HEK293 (cell line): ENCODE data around the gene RNF11.

Experiments used
- CTCF ChIA-PET: fragments of 350-600 bp; formaldehyde crosslinking; extraction: SDS; loops from one replicate; lab custom pipeline; 2021; ENCODE audit warnings: antibody characterized with exemption; lab: Yijun Ruan, JAX
- POLR2A ChIA-PET: fragments of 300-600 bp; formaldehyde crosslinking; extraction: SDS; loops from one replicate; lab custom pipeline; 2020; ENCODE audit warnings: antibody characterized with exemption, inconsistent platforms; lab: Yijun Ruan, JAX
- H3K27ac ChIP-seq: fragments of 200-500 bp; sonication (Bioruptor generic); 2 replicates; pipeline ENCODE4 v1.5.1; 2014; ENCODE audit warnings: low read depth, low read length, control low read depth, inconsistent platforms; ENCODE audit errors: extremely low read depth
- H3K36me3 ChIP-seq, 2 experiments: fragments of 200-500 bp in 1 of 2; sonication (Bioruptor generic) in 1 of 2; 1 replicate in 1 of 2; 2 replicates in 1 of 2; pipeline ENCODE4 v1.5.1; 2014 to 2017; ENCODE audit warnings: inconsistent platforms in 2 of 2, low read length in 2 of 2; ENCODE audit not compliant: control insufficient read depth in 2 of 2, insufficient read depth in 1 of 2
- H3K4me1 ChIP-seq: fragments of 200-500 bp; sonication (Bioruptor generic); 2 replicates; pipeline ENCODE4 v1.5.1; 2014; ENCODE audit warnings: mild to moderate bottlenecking, low read length, inconsistent platforms; ENCODE audit not compliant: control insufficient read depth, insufficient read depth
- H3K4me3 ChIP-seq: 2 replicates; pipeline ENCODE4 v1.5.1; 2011; ENCODE audit warnings: low read depth, mild to moderate bottlenecking, control low read depth, low read length, moderate library complexity
- H3K9me3 ChIP-seq: fragments of 200-500 bp; sonication (Bioruptor generic); 2 replicates; pipeline ENCODE4 v1.5.1; 2014; ENCODE audit warnings: low read depth, low read length, inconsistent platforms; ENCODE audit not compliant: control insufficient read depth, insufficient read depth
- KLF1 ChIP-seq: fragments of 450-650 bp; formaldehyde crosslinking; IDR thresholded peaks from 2 replicates; pipeline ENCODE4 v1.5.1; 2016; ENCODE audit warnings: missing biosample characterization, missing genetic modification characterization
- PRDM1 ChIP-seq: fragments of 450-650 bp; formaldehyde crosslinking; IDR thresholded peaks from 2 replicates; pipeline ENCODE4; 2016; ENCODE audit warnings: missing biosample characterization, missing genetic modification characterization
- RBAK ChIP-seq: fragments of 450-650 bp; formaldehyde crosslinking; IDR thresholded peaks from 2 replicates; pipeline ENCODE4 v1.5.1; 2016; ENCODE audit warnings: missing biosample characterization, missing genetic modification characterization
- YY1 ChIP-seq: fragments of 450-650 bp; formaldehyde crosslinking; IDR thresholded peaks from 2 replicates; pipeline ENCODE4 v1.5.1; 2018; ENCODE audit warnings: missing biosample characterization, missing genetic modification characterization
- ZBTB7A ChIP-seq: fragments of 450-650 bp; formaldehyde crosslinking; IDR thresholded peaks from 2 replicates; pipeline ENCODE4 v1.5.1; 2016; ENCODE audit warnings: low read depth, missing biosample characterization, missing genetic modification characterization
- ZNF121 ChIP-seq: fragments of 450-650 bp; formaldehyde crosslinking; IDR thresholded peaks from 2 replicates; pipeline ENCODE4 v1.5.1; 2016; ENCODE audit warnings: missing biosample characterization, missing genetic modification characterization
- ZNF140 ChIP-seq: fragments of 450-650 bp; formaldehyde crosslinking; IDR thresholded peaks from 2 replicates; pipeline ENCODE4 v1.5.1; 2016; ENCODE audit warnings: missing biosample characterization, missing genetic modification characterization
- ZNF155 ChIP-seq: fragments of 450-650 bp; formaldehyde crosslinking; IDR thresholded peaks from 2 replicates; pipeline ENCODE4 v1.5.1; 2016; ENCODE audit warnings: missing biosample characterization, missing genetic modification characterization
- ZNF19 ChIP-seq: fragments of 450-650 bp; formaldehyde crosslinking; IDR thresholded peaks from 2 replicates; pipeline ENCODE4; 2016; ENCODE audit warnings: missing biosample characterization, missing genetic modification characterization, low read depth
- ZNF350 ChIP-seq: fragments of 450-650 bp; formaldehyde crosslinking; IDR thresholded peaks from 2 replicates; pipeline ENCODE4 v1.5.0; 2017; ENCODE audit warnings: missing biosample characterization, mild to moderate bottlenecking, missing genetic modification characterization
- ZNF404 ChIP-seq: fragments of 450-650 bp; formaldehyde crosslinking; IDR thresholded peaks from 2 replicates; pipeline ENCODE4 v1.5.1; 2017; ENCODE audit warnings: missing biosample characterization, missing genetic modification characterization
- ZNF510 ChIP-seq: fragments of 450-650 bp; formaldehyde crosslinking; IDR thresholded peaks from 2 replicates; pipeline ENCODE4 v1.5.1; 2018; ENCODE audit warnings: mild to moderate bottlenecking, missing genetic modification characterization, missing biosample characterization; ENCODE audit not compliant: insufficient replicate concordance
- ZNF558 ChIP-seq: fragments of 450-650 bp; formaldehyde crosslinking; IDR thresholded peaks from 2 replicates; pipeline ENCODE4 v1.5.1; 2016; ENCODE audit warnings: missing biosample characterization, missing genetic modification characterization
- ZNF792 ChIP-seq: fragments of 450-650 bp; formaldehyde crosslinking; IDR thresholded peaks from 2 replicates; pipeline ENCODE4 v1.5.1; 2016; ENCODE audit warnings: missing biosample characterization, missing genetic modification characterization
- ZNF837 ChIP-seq: fragments of 450-650 bp; formaldehyde crosslinking; IDR thresholded peaks from 2 replicates; pipeline ENCODE4 v1.5.1; 2016; ENCODE audit warnings: missing biosample characterization, missing genetic modification characterization
- TF ChIP-seq, protein P1 (sequence below): fragments of 450-650 bp; formaldehyde crosslinking; IDR thresholded peaks from 2 replicates; pipeline ENCODE4 v1.5.1; 2016; ENCODE audit warnings: missing biosample characterization, missing genetic modification characterization
- TF ChIP-seq, protein P2 (sequence below): fragments of 450-650 bp; formaldehyde crosslinking; IDR thresholded peaks from 2 replicates; pipeline ENCODE4; 2016; ENCODE audit warnings: missing biosample characterization, missing genetic modification characterization
- TF ChIP-seq, protein P3 (sequence below): fragments of 450-650 bp; formaldehyde crosslinking; IDR thresholded peaks from 2 replicates; pipeline ENCODE4 v1.5.1; 2017; ENCODE audit warnings: missing biosample characterization, missing genetic modification characterization
- TF ChIP-seq, protein P4 (sequence below): fragments of 450-650 bp; formaldehyde crosslinking; IDR thresholded peaks from 2 replicates; pipeline ENCODE4 v1.5.1; 2016; ENCODE audit warnings: missing biosample characterization, missing genetic modification characterization
- TF ChIP-seq, protein P5 (sequence below): fragments of 450-650 bp; formaldehyde crosslinking; IDR thresholded peaks from 2 replicates; pipeline ENCODE4 v1.5.1; 2016; ENCODE audit warnings: missing biosample characterization, missing genetic modification characterization

Gene RNF11

DNA sequence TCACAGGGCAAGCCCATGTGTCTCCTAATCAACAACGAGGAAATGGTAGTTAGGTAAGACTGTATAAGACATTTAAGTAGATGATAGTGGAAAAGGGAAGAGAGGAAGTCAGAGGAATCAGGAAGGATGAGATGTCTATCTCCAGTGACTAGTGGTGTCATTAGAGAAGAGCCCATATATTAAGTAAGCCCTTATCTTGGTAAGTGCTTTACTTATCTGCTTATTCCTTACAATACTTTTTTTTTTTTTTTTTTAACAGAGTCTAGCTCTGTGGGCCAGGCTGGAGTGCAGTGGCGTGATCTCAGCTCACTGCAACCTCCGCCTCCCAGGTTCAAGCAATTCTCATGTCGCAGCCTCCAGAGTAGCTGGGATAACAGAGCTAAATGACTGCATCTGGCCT is 29.5 kb downstream of the RNF11 start:
- H3K27ac ChIP-seq: no peak overlapping the region
- no peaks in the 10 kb centered on the region for H3K9me3 ChIP-seq
- POLR2A ChIA-PET: interaction anchor here (0.8 kb wide), 1 partner anchor 24 kb away, joined by 7 read pairs; no protein-coding TSS in a partner anchor
- CTCF ChIA-PET: interaction anchor here (1.2 kb wide), 1 partner anchor 8 kb away, joined by 3 read pairs; no protein-coding TSS in a partner anchor
- H3K4me3 ChIP-seq: no peak overlapping the region
- peaks cover 14% of the 10 kb centered on the region for H3K4me1 ChIP-seq
- H3K36me3 ChIP-seq: peaks cover 3 to 9% of the 10 kb centered on the region in 2 experiments; a peak in 2 of 3 replicates
- no peak for TF ChIP-seq ZNF510 (tag by site-specific recombination)
- TF ChIP-seq, protein P1, sequence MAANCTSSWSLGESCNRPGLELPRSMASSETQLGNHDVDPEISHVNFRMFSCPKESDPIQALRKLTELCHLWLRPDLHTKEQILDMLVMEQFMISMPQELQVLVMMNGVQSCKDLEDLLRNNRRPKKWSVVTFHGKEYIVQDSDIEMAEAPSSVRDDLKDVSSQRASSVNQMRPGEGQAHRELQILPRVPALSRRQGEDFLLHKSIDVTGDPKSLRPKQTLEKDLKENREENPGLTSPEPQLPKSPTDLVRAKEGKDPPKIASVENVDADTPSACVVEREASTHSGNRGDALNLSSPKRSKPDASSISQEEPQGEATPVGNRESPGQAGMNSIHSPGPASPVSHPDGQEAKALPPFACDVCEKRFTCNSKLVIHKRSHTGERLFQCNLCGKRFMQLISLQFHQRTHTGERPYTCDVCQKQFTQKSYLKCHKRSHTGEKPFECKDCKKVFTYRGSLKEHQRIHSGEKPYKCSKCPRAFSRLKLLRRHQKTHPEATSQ (tag by site-specific recombination): no peak
- TF ChIP-seq YY1 (tag by site-specific recombination): no peak
- no peak for TF ChIP-seq ZNF404
- no peak for TF ChIP-seq ZNF837 (tag by site-specific recombination)
- 0 out of 2 replicates have a peak, but pooled peaks have one; percentile 14 for TF ChIP-seq ZNF121 (tag by site-specific recombination)
- no peak for TF ChIP-seq ZNF140 (tag by site-specific recombination)

DNA sequence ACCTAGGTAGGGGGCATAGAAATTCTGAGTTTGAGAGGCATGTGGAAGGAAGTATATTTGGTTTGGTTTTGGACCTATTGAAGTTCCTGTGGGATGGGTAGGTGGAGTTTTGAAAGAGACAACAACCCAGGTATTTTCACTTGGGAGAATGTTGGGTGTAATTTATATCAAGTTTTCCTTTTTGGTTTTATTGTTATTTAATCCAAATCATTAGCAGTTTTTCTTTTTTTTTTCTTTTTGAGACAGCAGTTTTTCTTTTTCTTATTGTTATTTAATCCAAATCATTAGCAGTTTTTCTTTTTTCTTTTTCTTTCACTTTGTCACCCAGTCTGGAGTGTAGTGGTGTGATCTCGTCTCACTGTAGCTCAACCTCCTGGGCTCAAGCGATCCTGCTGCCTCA is 30.1 kb downstream of the RNF11 start:
- H3K4me3 ChIP-seq: no peak overlapping the region
- POLR2A ChIA-PET: interaction anchor here (0.6 to 0.8 kb wide), 2 partner anchors 24 to 30 kb away, joined by 3 to 7 read pairs; partner anchors contain the start of gene RNF11
- peaks cover 10% of the 10 kb centered on the region for H3K4me1 ChIP-seq
- no peak overlapping the region for H3K27ac ChIP-seq
- TF ChIP-seq, protein P2, sequence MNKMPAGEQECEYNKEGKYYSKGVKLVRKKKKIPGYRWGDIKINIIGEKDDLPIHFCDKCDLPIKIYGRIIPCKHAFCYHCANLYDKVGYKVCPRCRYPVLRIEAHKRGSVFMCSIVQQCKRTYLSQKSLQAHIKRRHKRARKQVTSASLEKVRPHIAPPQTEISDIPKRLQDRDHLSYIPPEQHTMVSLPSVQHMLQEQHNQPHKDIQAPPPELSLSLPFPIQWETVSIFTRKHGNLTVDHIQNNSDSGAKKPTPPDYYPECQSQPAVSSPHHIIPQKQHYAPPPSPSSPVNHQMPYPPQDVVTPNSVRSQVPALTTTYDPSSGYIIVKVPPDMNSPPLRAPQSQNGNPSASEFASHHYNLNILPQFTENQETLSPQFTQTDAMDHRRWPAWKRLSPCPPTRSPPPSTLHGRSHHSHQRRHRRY (tag by site-specific recombination): no peak
- TF ChIP-seq ZNF121 (tag by site-specific recombination) (no peak), ZNF155 (no peak), ZNF792 (no peak), ZNF558 (tag by site-specific recombination) (no peak), ZNF350 (tag by site-specific recombination) (no peak), PRDM1 (peak; percentile 67), ZNF19 (tag by site-specific recombination) (no peak), ZBTB7A (tag by site-specific recombination) (no peak), KLF1 (tag by site-specific recombination) (no peak), RBAK (tag by site-specific recombination) (no peak)
- TF ChIP-seq, protein P3, sequence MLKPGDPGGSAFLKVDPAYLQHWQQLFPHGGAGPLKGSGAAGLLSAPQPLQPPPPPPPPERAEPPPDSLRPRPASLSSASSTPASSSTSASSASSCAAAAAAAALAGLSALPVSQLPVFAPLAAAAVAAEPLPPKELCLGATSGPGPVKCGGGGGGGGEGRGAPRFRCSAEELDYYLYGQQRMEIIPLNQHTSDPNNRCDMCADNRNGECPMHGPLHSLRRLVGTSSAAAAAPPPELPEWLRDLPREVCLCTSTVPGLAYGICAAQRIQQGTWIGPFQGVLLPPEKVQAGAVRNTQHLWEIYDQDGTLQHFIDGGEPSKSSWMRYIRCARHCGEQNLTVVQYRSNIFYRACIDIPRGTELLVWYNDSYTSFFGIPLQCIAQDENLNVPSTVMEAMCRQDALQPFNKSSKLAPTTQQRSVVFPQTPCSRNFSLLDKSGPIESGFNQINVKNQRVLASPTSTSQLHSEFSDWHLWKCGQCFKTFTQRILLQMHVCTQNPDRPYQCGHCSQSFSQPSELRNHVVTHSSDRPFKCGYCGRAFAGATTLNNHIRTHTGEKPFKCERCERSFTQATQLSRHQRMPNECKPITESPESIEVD: 0 out of 2 replicates have a peak, but pooled peaks have one; percentile 15
- TF ChIP-seq, protein P4, sequence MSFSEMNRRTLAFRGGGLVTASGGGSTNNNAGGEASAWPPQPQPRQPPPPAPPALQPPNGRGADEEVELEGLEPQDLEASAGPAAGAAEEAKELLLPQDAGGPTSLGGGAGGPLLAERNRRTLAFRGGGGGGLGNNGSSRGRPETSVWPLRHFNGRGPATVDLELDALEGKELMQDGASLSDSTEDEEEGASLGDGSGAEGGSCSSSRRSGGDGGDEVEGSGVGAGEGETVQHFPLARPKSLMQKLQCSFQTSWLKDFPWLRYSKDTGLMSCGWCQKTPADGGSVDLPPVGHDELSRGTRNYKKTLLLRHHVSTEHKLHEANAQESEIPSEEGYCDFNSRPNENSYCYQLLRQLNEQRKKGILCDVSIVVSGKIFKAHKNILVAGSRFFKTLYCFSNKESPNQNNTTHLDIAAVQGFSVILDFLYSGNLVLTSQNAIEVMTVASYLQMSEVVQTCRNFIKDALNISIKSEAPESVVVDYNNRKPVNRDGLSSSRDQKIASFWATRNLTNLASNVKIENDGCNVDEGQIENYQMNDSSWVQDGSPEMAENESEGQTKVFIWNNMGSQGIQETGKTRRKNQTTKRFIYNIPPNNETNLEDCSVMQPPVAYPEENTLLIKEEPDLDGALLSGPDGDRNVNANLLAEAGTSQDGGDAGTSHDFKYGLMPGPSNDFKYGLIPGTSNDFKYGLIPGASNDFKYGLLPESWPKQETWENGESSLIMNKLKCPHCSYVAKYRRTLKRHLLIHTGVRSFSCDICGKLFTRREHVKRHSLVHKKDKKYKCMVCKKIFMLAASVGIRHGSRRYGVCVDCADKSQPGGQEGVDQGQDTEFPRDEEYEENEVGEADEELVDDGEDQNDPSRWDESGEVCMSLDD (tag by site-specific recombination): no peak
- TF ChIP-seq, protein P5, sequence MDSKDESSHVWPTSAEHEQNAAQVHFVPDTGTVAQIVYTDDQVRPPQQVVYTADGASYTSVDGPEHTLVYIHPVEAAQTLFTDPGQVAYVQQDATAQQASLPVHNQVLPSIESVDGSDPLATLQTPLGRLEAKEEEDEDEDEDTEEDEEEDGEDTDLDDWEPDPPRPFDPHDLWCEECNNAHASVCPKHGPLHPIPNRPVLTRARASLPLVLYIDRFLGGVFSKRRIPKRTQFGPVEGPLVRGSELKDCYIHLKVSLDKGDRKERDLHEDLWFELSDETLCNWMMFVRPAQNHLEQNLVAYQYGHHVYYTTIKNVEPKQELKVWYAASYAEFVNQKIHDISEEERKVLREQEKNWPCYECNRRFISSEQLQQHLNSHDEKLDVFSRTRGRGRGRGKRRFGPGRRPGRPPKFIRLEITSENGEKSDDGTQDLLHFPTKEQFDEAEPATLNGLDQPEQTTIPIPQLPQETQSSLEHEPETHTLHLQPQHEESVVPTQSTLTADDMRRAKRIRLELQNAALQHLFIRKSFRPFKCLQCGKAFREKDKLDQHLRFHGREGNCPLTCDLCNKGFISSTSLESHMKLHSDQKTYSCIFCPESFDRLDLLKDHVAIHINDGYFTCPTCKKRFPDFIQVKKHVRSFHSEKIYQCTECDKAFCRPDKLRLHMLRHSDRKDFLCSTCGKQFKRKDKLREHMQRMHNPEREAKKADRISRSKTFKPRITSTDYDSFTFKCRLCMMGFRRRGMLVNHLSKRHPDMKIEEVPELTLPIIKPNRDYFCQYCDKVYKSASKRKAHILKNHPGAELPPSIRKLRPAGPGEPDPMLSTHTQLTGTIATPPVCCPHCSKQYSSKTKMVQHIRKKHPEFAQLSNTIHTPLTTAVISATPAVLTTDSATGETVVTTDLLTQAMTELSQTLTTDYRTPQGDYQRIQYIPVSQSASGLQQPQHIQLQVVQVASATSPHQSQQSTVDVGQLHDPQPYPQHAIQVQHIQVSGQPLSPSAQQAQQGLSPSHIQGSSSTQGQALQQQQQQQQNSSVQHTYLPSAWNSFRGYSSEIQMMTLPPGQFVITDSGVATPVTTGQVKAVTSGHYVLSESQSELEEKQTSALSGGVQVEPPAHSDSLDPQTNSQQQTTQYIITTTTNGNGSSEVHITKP (tag by site-specific recombination): peak; percentile 54
- CTCF ChIA-PET: interaction anchor here (0.7 to 1.2 kb wide), 3 partner anchors 8 to 497 kb away, joined by 3 to 4 read pairs (median 3); no protein-coding TSS in a partner anchor
- H3K9me3 ChIP-seq: no peaks in the 10 kb centered on the region
- H3K36me3 ChIP-seq: peaks cover 3 to 14% of the 10 kb centered on the region in 2 experiments; a peak in 2 of 3 replicates
